H9 (cell line): ENCODE measurements around the gene COMTD1. TPM values are rescaled to one million over a fixed set of nuclear protein-coding genes. Genes with fewer than 3 reads are reported as not detected.

Experiments used
- DNase-seq: peaks from one replicate; pipeline ENCODE4 v3.0.0-alpha.2; 2017
- H2AFZ ChIP-seq: one replicate; pipeline ENCODE4 v1.6.1; 2013; ENCODE audit warnings: mild to moderate bottlenecking, low read length, control low read depth, moderate library complexity
- H2AK5ac ChIP-seq: 2 replicates; pipeline ENCODE4 v1.6.1; 2013; ENCODE audit warnings: low read length, control low read depth, mixed read lengths; ENCODE audit not compliant: insufficient read length
- H2BK120ac ChIP-seq: one replicate; pipeline ENCODE4 v1.6.1; 2013; ENCODE audit warnings: low read depth, mild to moderate bottlenecking, low read length, control low read depth, inconsistent platforms; ENCODE audit not compliant: poor library complexity, severe bottlenecking
- H2BK12ac ChIP-seq: 2 replicates; pipeline ENCODE4 v1.6.1; 2013; ENCODE audit warnings: low read length, control low read depth, mixed read lengths, low read depth; ENCODE audit not compliant: insufficient read length
- H2BK15ac ChIP-seq: 2 replicates; pipeline ENCODE4 v1.6.1; 2013; ENCODE audit warnings: low read depth, low read length, control low read depth
- H2BK20ac ChIP-seq: one replicate; pipeline ENCODE4 v1.6.1; 2013; ENCODE audit warnings: low read depth, mild to moderate bottlenecking, low read length, control low read depth, inconsistent platforms; ENCODE audit not compliant: poor library complexity, severe bottlenecking
- H2BK5ac ChIP-seq: 2 replicates; pipeline ENCODE4 v1.6.1; 2013; ENCODE audit warnings: low read length, control low read depth, mixed read lengths; ENCODE audit not compliant: insufficient read length
- H3K14ac ChIP-seq: 2 replicates; pipeline ENCODE4 v1.6.1; 2013; ENCODE audit warnings: low read length, control low read depth; ENCODE audit not compliant: insufficient read depth
- H3K18ac ChIP-seq: 2 replicates; pipeline ENCODE4 v1.6.1; 2013; ENCODE audit warnings: low read depth, mild to moderate bottlenecking, mixed read lengths, low read length, control low read depth; ENCODE audit not compliant: insufficient read length
- H3K23ac ChIP-seq: 2 replicates; pipeline ENCODE4 v1.6.1; 2013; ENCODE audit warnings: low read length, control low read depth, mixed read lengths, low read depth; ENCODE audit not compliant: insufficient read length
- H3K23me2 ChIP-seq: 2 replicates; pipeline ENCODE4 v1.6.1; 2013; ENCODE audit warnings: low read depth, mild to moderate bottlenecking, mixed read lengths, low read length, control low read depth; ENCODE audit not compliant: insufficient read length, poor library complexity, severe bottlenecking
- H3K27ac ChIP-seq: 2 replicates; pipeline ENCODE4 v1.5.1; 2013; ENCODE audit warnings: low read length, control low read depth, mixed read lengths, low read depth; ENCODE audit not compliant: insufficient read length
- H3K27me3 ChIP-seq: 2 replicates; pipeline ENCODE4 v1.6.1; 2013; ENCODE audit warnings: low read length, control low read depth, inconsistent platforms; ENCODE audit not compliant: insufficient read depth
- H3K4ac ChIP-seq: 2 replicates; pipeline ENCODE4 v1.6.1; 2013; ENCODE audit warnings: low read depth, mild to moderate bottlenecking, control low read depth, inconsistent platforms, low read length, moderate library complexity
- H3K4me1 ChIP-seq: 2 replicates; pipeline ENCODE4 v1.6.1; 2013; ENCODE audit warnings: low read length, control low read depth, inconsistent platforms; ENCODE audit not compliant: insufficient read depth
- H3K4me2 ChIP-seq: 2 replicates; pipeline ENCODE4 v1.6.1; 2013; ENCODE audit warnings: low read length, control low read depth, mixed read lengths; ENCODE audit not compliant: insufficient read length, insufficient read depth
- H3K56ac ChIP-seq: 2 replicates; pipeline ENCODE4 v1.6.1; 2013; ENCODE audit warnings: low read depth, mild to moderate bottlenecking, mixed read lengths, low read length, control low read depth; ENCODE audit not compliant: insufficient read length
- H3K79me1 ChIP-seq: 2 replicates; pipeline ENCODE4 v1.6.1; 2013; ENCODE audit warnings: low read depth, mild to moderate bottlenecking, moderate library complexity, low read length, control low read depth, inconsistent platforms; ENCODE audit not compliant: insufficient read depth, poor library complexity, severe bottlenecking
- H3K79me2 ChIP-seq: 2 replicates; pipeline ENCODE4 v1.6.1; 2013; ENCODE audit warnings: low read length, control low read depth, inconsistent platforms; ENCODE audit not compliant: insufficient read depth
- H3K9ac ChIP-seq: 2 replicates; pipeline ENCODE4 v1.6.1; 2013; ENCODE audit warnings: low read length, control low read depth, mixed read lengths; ENCODE audit not compliant: insufficient read length; ENCODE audit errors: extremely low read depth
- H3K9me3 ChIP-seq: one replicate; pipeline ENCODE4 v1.6.1; 2013; ENCODE audit warnings: low read depth, low read length, inconsistent platforms; ENCODE audit not compliant: control insufficient read depth
- H3T11ph ChIP-seq: one replicate; pipeline ENCODE4 v1.6.1; 2013; ENCODE audit warnings: mild to moderate bottlenecking, low read length, control low read depth, inconsistent platforms
- H4K20me1 ChIP-seq: one replicate; pipeline ENCODE4 v1.6.1; 2013; ENCODE audit not compliant: control insufficient read depth, insufficient read length, insufficient read depth
- H4K5ac ChIP-seq: 2 replicates; pipeline ENCODE4 v1.6.1; 2013; ENCODE audit warnings: low read depth, mild to moderate bottlenecking, mixed read lengths, low read length, control low read depth; ENCODE audit not compliant: insufficient read length
- H4K8ac ChIP-seq: replicated peaks from 2 replicates; pipeline ENCODE4 v1.6.1; 2013; ENCODE audit warnings: low read length, control low read depth, mixed read lengths, low read depth; ENCODE audit not compliant: insufficient read length
- H4K91ac ChIP-seq: 2 replicates; pipeline ENCODE4 v1.6.1; 2013; ENCODE audit warnings: low read depth, mild to moderate bottlenecking, moderate library complexity, mixed read lengths, low read length, control low read depth; ENCODE audit not compliant: insufficient read length
- H3K27ac Mint-ChIP-seq, 3 experiments: 2 replicates in 2 of 3; 3 replicates in 1 of 3; pipeline ENCODE4 v1.8.0; 2020 to 2021; ENCODE audit warnings: mixed read lengths in 3 of 3, mild to moderate bottlenecking in 1 of 3, moderate library complexity in 1 of 3
- H3K27me3 Mint-ChIP-seq: 2 replicates; pipeline ENCODE4 v1.8.0; 2021; ENCODE audit warnings: low read depth, mild to moderate bottlenecking, moderate library complexity, mixed read lengths
- H3K36me3 Mint-ChIP-seq, 3 experiments: 2 replicates in 2 of 3; 3 replicates in 1 of 3; pipeline ENCODE4 v1.8.0; 2020 to 2021; ENCODE audit warnings: low read depth in 3 of 3, mixed read lengths in 3 of 3; ENCODE audit not compliant: insufficient read depth in 1 of 3
- H3K4me1 Mint-ChIP-seq, 2 experiments: 2 replicates each; pipeline ENCODE4 v1.8.0; 2020; ENCODE audit warnings: mixed read lengths in 2 of 2
- H3K4me3 Mint-ChIP-seq, 2 experiments: 2 replicates in 1 of 2; 3 replicates in 1 of 2; pipeline ENCODE4 v1.8.0; 2020 to 2021; ENCODE audit warnings: mild to moderate bottlenecking in 2 of 2, mixed read lengths in 2 of 2, moderate library complexity in 1 of 2
- H3K9me3 Mint-ChIP-seq, 2 experiments: 2 replicates in 1 of 2; 3 replicates in 1 of 2; pipeline ENCODE4 v1.8.0; 2020; ENCODE audit warnings: mild to moderate bottlenecking in 2 of 2, mixed read lengths in 2 of 2, moderate library complexity in 1 of 2
- CTCF ChIP-seq: fragments of 200-600 bp; sonication (generic); conservative IDR thresholded peaks from 3 replicates; pipeline ENCODE4 v1.8.0; 2021; ENCODE audit warnings: antibody characterized with exemption, mild to moderate bottlenecking
- WGBS: extraction: QIAGEN DNeasy Blood & Tissue Kit; methylation state at CpG from one replicate; pipeline ENCODE4 v1.1.7; 2013; ENCODE audit warnings: missing lambda C conversion rate, low lambda C conversion rate, mixed read lengths; ENCODE audit not compliant: insufficient read length; ENCODE audit errors: extremely low coverage; 5-methylcytosine and 5-hydroxymethylcytosine counted together
- total RNA-seq: library from RNA; stranded (reverse); gene quantifications from 2 replicates; pipeline ENCODE4 v1.2.1, GENCODE V29; 2021

The COMTD1 gene
- total RNA-seq, 1 experiment from 2014 or later, result 28.3 TPM

GRCh38 chr10:75239096-75239790 lies 3.5 kb upstream of the COMTD1 start:
- DNase-seq, result no peak
- Histone ChIP-seq H2BK15ac (no peak overlapping the region), H4K8ac (no peak overlapping the region), H3K79me2 (no peaks in the 10 kb centered on the region), H2AK5ac (no peak overlapping the region), H4K20me1 (no peaks in the 10 kb centered on the region), H3K9me3 (no peaks in the 10 kb centered on the region), H3K9ac (no peak overlapping the region), H3K27me3 (no peaks in the 10 kb centered on the region), H3K23me2 (peaks cover 13% of the 10 kb centered on the region), H3K4me2 (no peak overlapping the region), H2BK12ac (no peak overlapping the region), H2BK120ac (no peak overlapping the region), H3K14ac (no peak overlapping the region), H2BK5ac (no peak overlapping the region), H3K23ac (no peak overlapping the region), H3K79me1 (no peaks in the 10 kb centered on the region), H3T11ph (no peak overlapping the region), H4K91ac (no peak overlapping the region), H4K5ac (no peak overlapping the region), H2BK20ac (no peak overlapping the region), H3K27ac (no peak overlapping the region), H3K4ac (no peak overlapping the region), H3K18ac (no peak overlapping the region), H3K56ac (no peak overlapping the region), H2AFZ (no peak overlapping the region), H3K4me1 (no peaks in the 10 kb centered on the region; the same call in 1 of the 2 replicates)
- Mint-ChIP-seq H3K9me3 (no peaks in the 10 kb centered on the region), H3K4me3 (no peak overlapping the region), H3K27me3 (peaks cover 4% of the 10 kb centered on the region), H3K27ac (no peak overlapping the region), H3K4me1 (peaks cover 3 to 6% of the 10 kb centered on the region in 2 experiments), H3K36me3 (no peaks in the 10 kb centered on the region)
- no peak for TF ChIP-seq CTCF
- no CpG with 5 or more reads among the region's 11 CpGs for WGBS
